H1 (cell line): Measurements from ENCODE around the gene VCX2. TPM values are rescaled to one million over a fixed set of nuclear protein-coding genes. Genes with fewer than 3 reads are reported as not detected.

Experiments
- CTCF ChIA-PET: fragments of 300-600 bp; sonication (Branson Sonifier 250); formaldehyde crosslinking; loops from one replicate; lab custom pipeline; 2021; ENCODE audit not compliant: partially characterized antibody; lab: Charles Lee
- POLR2A ChIA-PET: fragments of 300-600 bp; sonication (Branson Sonifier 250); formaldehyde crosslinking; loops from one replicate; lab custom pipeline; 2021; ENCODE audit warnings: inconsistent platforms; ENCODE audit not compliant: partially characterized antibody; lab: Charles Lee
- DNase-seq, 2 experiments: peaks; one replicate each; pipeline versions ENCODE4 v3.0.0 to v3.0.0-alpha.2; 2010 to 2022; ENCODE audit warnings: low spot score in 2 of 2, low read depth in 1 of 2, mixed read lengths in 1 of 2
- FAIRE-seq: peaks from 2 replicates; lab custom pipeline; 2011; peaks lifted over from hg19 to GRCh38; lab: Jason Lieb, UNC
- H2AFZ ChIP-seq: 2 replicates; pipeline ENCODE4 v1.8.1; 2012; ENCODE audit warnings: low read length, inconsistent platforms
- H2AK5ac ChIP-seq: 2 replicates; pipeline ENCODE4 v1.6.1; 2013; ENCODE audit warnings: low read depth, low read length
- H2BK120ac ChIP-seq: replicated peaks from 2 replicates; pipeline ENCODE3; 2013; ENCODE audit warnings: low read depth, low read length, inconsistent platforms
- H2BK12ac ChIP-seq: 2 replicates; pipeline ENCODE4 v1.6.1; 2013; ENCODE audit warnings: low read depth, low read length
- H2BK15ac ChIP-seq: 2 replicates; pipeline ENCODE4 v1.6.1; 2013; ENCODE audit warnings: low read length
- H2BK20ac ChIP-seq: 2 replicates; pipeline ENCODE4 v1.6.1; 2013; ENCODE audit warnings: low read length
- H2BK5ac ChIP-seq: 2 replicates; pipeline ENCODE4 v1.6.1; 2013; ENCODE audit warnings: low read depth, low read length
- H3K14ac ChIP-seq: 2 replicates; pipeline ENCODE4 v1.6.1; 2013; ENCODE audit warnings: inconsistent platforms; ENCODE audit not compliant: insufficient read length
- H3K18ac ChIP-seq: 2 replicates; pipeline ENCODE4 v1.6.1; 2013; ENCODE audit warnings: low read length; ENCODE audit errors: extremely low read depth
- H3K23ac ChIP-seq: 2 replicates; pipeline ENCODE4 v1.6.1; 2013; ENCODE audit warnings: inconsistent platforms; ENCODE audit not compliant: insufficient read length
- H3K23me2 ChIP-seq: 2 replicates; pipeline ENCODE4 v1.6.1; 2013; ENCODE audit warnings: low read depth, low read length
- H3K27ac ChIP-seq: 2 replicates; pipeline ENCODE4 v1.6.1; 2011; ENCODE audit warnings: low read depth, low read length, inconsistent platforms
- H3K27me3 ChIP-seq, 4 experiments: replicated peaks in 1 of 4; 1 replicate in 1 of 4; 2 replicates in 3 of 4; pipeline versions ENCODE4 v1.6.1 to v1.8.1; 2011 to 2013; ENCODE audit warnings: low read length in 3 of 4, mild to moderate bottlenecking in 3 of 4, inconsistent platforms in 2 of 4, mixed read lengths in 2 of 4, moderate library complexity in 1 of 4; ENCODE audit not compliant: control insufficient read depth in 3 of 4, insufficient read depth in 3 of 4; ENCODE audit errors: extremely low read depth in 1 of 4
- H3K36me3 ChIP-seq, 4 experiments: 2 replicates each; pipeline versions ENCODE4 v1.6.1 to v1.8.1; 2011 to 2013; ENCODE audit warnings: mild to moderate bottlenecking in 4 of 4, low read length in 3 of 4, moderate library complexity in 2 of 4, control low read depth in 1 of 4, inconsistent platforms in 1 of 4; ENCODE audit not compliant: insufficient read depth in 4 of 4, control insufficient read depth in 2 of 4
- H3K4ac ChIP-seq: replicated peaks from 2 replicates; pipeline ENCODE3; 2013; ENCODE audit warnings: low read length, low read depth, mixed read lengths, inconsistent platforms; ENCODE audit not compliant: insufficient read length
- H3K4me1 ChIP-seq, 4 experiments: replicated peaks in 1 of 4; 1 replicate in 1 of 4; 2 replicates in 3 of 4; pipeline versions ENCODE4 v1.6.1 to v1.8.1; 2011 to 2013; ENCODE audit warnings: low read length in 3 of 4, inconsistent platforms in 2 of 4, mixed read lengths in 1 of 4; ENCODE audit not compliant: insufficient read depth in 4 of 4, control insufficient read depth in 3 of 4
- H3K4me2 ChIP-seq, 2 experiments: 2 replicates each; pipeline versions ENCODE4 v1.6.1 to v1.8.1; 2011 to 2013; ENCODE audit warnings: low read depth in 2 of 2, low read length in 2 of 2, control low read depth in 1 of 2, inconsistent platforms in 1 of 2, mild to moderate bottlenecking in 1 of 2; ENCODE audit not compliant: insufficient read depth in 1 of 2
- H3K4me3 ChIP-seq, 4 experiments: fragments of 200-600, 300-600 bp in 1 of 4; sonication (generic), shearing (Covaris generic), sonication (Bioruptor Twin) in 1 of 4; 2 replicates each; pipeline versions ENCODE4 v1.5.1 to v1.8.1; 2011 to 2016; ENCODE audit warnings: low read length in 4 of 4, low read depth in 3 of 4, control low read depth in 2 of 4, inconsistent platforms in 2 of 4, mild to moderate bottlenecking in 2 of 4, mixed read lengths in 1 of 4, moderate library complexity in 1 of 4; ENCODE audit not compliant: insufficient read depth in 2 of 4; ENCODE audit errors: extremely low read depth in 1 of 4
- H3K56ac ChIP-seq: replicated peaks from 2 replicates; pipeline ENCODE3; 2013; ENCODE audit warnings: low read depth, mild to moderate bottlenecking, mixed read lengths, low read length, inconsistent platforms; ENCODE audit not compliant: insufficient read length
- H3K79me1 ChIP-seq: 2 replicates; pipeline ENCODE4 v1.6.1; 2013; ENCODE audit warnings: low read depth, low read length, control low read depth
- H3K79me2 ChIP-seq, 2 experiments: 2 replicates each; pipeline versions ENCODE4 v1.6.1 to v1.8.1; 2012 to 2013; ENCODE audit warnings: low read length in 2 of 2, mild to moderate bottlenecking in 2 of 2, inconsistent platforms in 1 of 2; ENCODE audit not compliant: insufficient read depth in 2 of 2, control insufficient read depth in 1 of 2
- H3K9ac ChIP-seq, 4 experiments: replicated peaks in 1 of 4; 1 replicate in 1 of 4; 2 replicates in 3 of 4; pipeline versions ENCODE4 v1.6.1 to v1.8.1; 2011 to 2013; ENCODE audit warnings: low read depth in 3 of 4, low read length in 3 of 4, control low read depth in 2 of 4, mild to moderate bottlenecking in 2 of 4, moderate library complexity in 2 of 4, inconsistent platforms in 1 of 4; ENCODE audit errors: extremely low read depth in 1 of 4
- H3K9me3 ChIP-seq, 2 experiments: 2 replicates each; pipeline versions ENCODE4 v1.6.1 to v1.8.1; 2012 to 2013; ENCODE audit warnings: mild to moderate bottlenecking in 2 of 2, moderate library complexity in 2 of 2, control low read depth in 1 of 2, inconsistent platforms in 1 of 2, low read depth in 1 of 2, low read length in 1 of 2, mixed read lengths in 1 of 2; ENCODE audit not compliant: insufficient read depth in 2 of 2
- H4K20me1 ChIP-seq, 2 experiments: replicated peaks in 1 of 2; 2 replicates each; pipeline versions ENCODE3 to v1.8.1; 2011 to 2013; ENCODE audit warnings: inconsistent platforms in 2 of 2, low read length in 2 of 2, mild to moderate bottlenecking in 1 of 2; ENCODE audit not compliant: insufficient read depth in 2 of 2, control insufficient read depth in 1 of 2
- H4K5ac ChIP-seq: 2 replicates; pipeline ENCODE4 v1.6.1; 2013; ENCODE audit warnings: low read length, low read depth, mixed read lengths, inconsistent platforms; ENCODE audit not compliant: insufficient read length
- H4K8ac ChIP-seq: 2 replicates; pipeline ENCODE4 v1.8.0; 2013; ENCODE audit warnings: mild to moderate bottlenecking, moderate library complexity, low read length, inconsistent platforms; ENCODE audit not compliant: insufficient read depth; ENCODE audit errors: extremely low read depth
- H4K91ac ChIP-seq: replicated peaks from 2 replicates; pipeline ENCODE3; 2013; ENCODE audit warnings: low read length, mixed read lengths, inconsistent platforms; ENCODE audit not compliant: insufficient read length
- CREB1 ChIP-seq: IDR thresholded peaks from 2 replicates; pipeline ENCODE4 v1.6.1; 2012; ENCODE audit warnings: inconsistent platforms
- TAF1 ChIP-seq: IDR thresholded peaks from 2 replicates; pipeline ENCODE4 v1.6.1; 2011; ENCODE audit warnings: mild to moderate bottlenecking, low read depth, low read length
- WGBS, 2 experiments: shearing (Covaris generic) in 1 of 2; methylation state at CpG; one replicate each; pipeline versions ENCODE4 v1.1.6 to v1.1.7; 2013 to 2015; ENCODE audit warnings: low lambda C conversion rate in 2 of 2, mixed read lengths in 2 of 2, inconsistent platforms in 1 of 2, low coverage in 1 of 2, missing lambda C conversion rate in 1 of 2; ENCODE audit not compliant: insufficient replicate concordance in 2 of 2, insufficient coverage in 1 of 2, insufficient read length in 1 of 2; ENCODE audit errors: extremely low coverage in 1 of 2, missing lambda C conversion rate in 1 of 2; 5-methylcytosine and 5-hydroxymethylcytosine counted together
- polyA plus RNA-seq, 7 experiments: library from polyadenylated mRNA; depleted of rRNA in 3 of 7; stranded (reverse) in 5 of 7; unstranded in 2 of 7; fragments of >200 nt in 5 of 7; fragments of 200-250 nt in 2 of 7; gene quantifications; 1 replicate in 5 of 7; 2 replicates in 1 of 7; 4 replicates in 1 of 7; pipeline versions ENCODE4 v1.2.1 to v1.2.3, GENCODE V29; 2011 to 2013; ENCODE audit warnings: missing spikeins in 2 of 7, mixed read lengths in 2 of 7
- total RNA-seq: library from RNA; stranded (reverse); fragmentation: NEBNext Ultra II Directional; extraction: Animal tissue kit (Norgen Biotek cat#: 25700); gene quantifications from 2 replicates; pipeline ENCODE4 v1.2.1, GENCODE V29; 2021

VCX2 gene
- total and polyA plus RNA-seq, 2 of the 8 experiments (the other 6 are each of a cell fraction or from before 2014, with no cell fraction given), result not detected

DNA sequence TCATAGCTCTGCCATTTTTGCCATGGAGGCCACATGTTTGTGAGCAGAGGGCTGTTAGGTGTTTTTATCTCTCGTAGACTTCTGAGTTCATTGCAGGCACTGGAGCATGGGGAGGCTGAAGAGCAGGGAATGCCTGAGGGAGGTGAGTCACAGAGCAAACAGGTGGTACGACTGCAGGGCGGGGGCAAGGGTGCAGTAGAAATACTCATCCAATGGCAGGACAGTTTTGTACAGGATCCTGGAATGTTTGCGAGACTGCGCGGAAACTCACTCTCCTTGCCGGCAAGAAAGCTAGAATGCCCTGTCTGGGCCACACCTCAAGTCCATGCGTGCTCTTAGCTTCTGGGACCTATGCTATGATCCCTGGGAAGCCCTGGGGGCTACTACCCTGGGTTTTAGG, 20.0 kb upstream of the VCX2 start:
- Histone ChIP-seq H3K27ac (no peak overlapping the region), H4K8ac (no peak overlapping the region), H3K79me2 (no peaks in the 10 kb centered on the region), H3K23me2 (no peaks in the 10 kb centered on the region), H3K4me3 (no peak overlapping the region), H3K4ac (no peak overlapping the region), H2AK5ac (no peak overlapping the region), H2BK5ac (no peak overlapping the region), H4K91ac (no peak overlapping the region), H4K20me1 (no peaks in the 10 kb centered on the region), H2AFZ (no peak overlapping the region), H2BK20ac (no peak overlapping the region), H3K18ac (no peak overlapping the region), H2BK120ac (no peak overlapping the region), H3K4me2 (no peak overlapping the region), H3K23ac (no peak overlapping the region), H3K56ac (no peak overlapping the region), H3K14ac (no peak overlapping the region), H3K9ac (no peak overlapping the region), H2BK15ac (no peak overlapping the region), H3K36me3 (no peaks in the 10 kb centered on the region), H4K5ac (no peak overlapping the region), H3K9me3 (no peaks in the 10 kb centered on the region), H3K27me3 (no peaks in the 10 kb centered on the region), H3K79me1 (no peaks in the 10 kb centered on the region), H3K4me1 (no peaks in the 10 kb centered on the region), H2BK12ac (no peak overlapping the region)
- FAIRE-seq (no peak), DNase-seq (no peak)
- ChIA-PET CTCF (no interaction called here), POLR2A (no interaction called here)
- TF ChIP-seq CREB1 (no peak), TAF1 (no peak)
- 84% methylated on average over 7 of the region's 8 CpGs; no CpG with 5 or more reads in 1 of the 2 experiments for WGBS, 2 experiments
